GM20000 (cell line): ENCODE measurements around the gene ATP13A4.

Experiments used
- DNase-seq: peaks from one replicate; pipeline ENCODE4 v3.0.0; 2012; ENCODE audit warnings: low spot score
- CTCF ChIP-seq: IDR thresholded peaks from 2 replicates; pipeline ENCODE4 v1.5.1; 2012; ENCODE audit warnings: mild to moderate bottlenecking, control low read depth; ENCODE audit errors: extremely low read depth, missing control alignments

Gene ATP13A4

GRCh38 chr3:193590088-193590856 lies 35.6 kb upstream of the ATP13A4 start:
- no peak for TF ChIP-seq CTCF
- DNase-seq, result no peak

- no peak for TF ChIP-seq CTCF
Observed at GRCh38 chr3:193589616-193590015, 34.9 kb upstream of the ATP13A4 start.

GRCh38 chr3:193589129-193589528 lies 34.4 kb upstream of the ATP13A4 start:
- DNase-seq, result no peak
- TF ChIP-seq CTCF, result no peak

More at GRCh38 chr3:193589616-193590015, 34.9 kb upstream of the ATP13A4 start:
- no peak for DNase-seq

- no peak for TF ChIP-seq CTCF
- no peak for DNase-seq
Observed at GRCh38 chr3:193586526-193586925, 31.8 kb upstream of the ATP13A4 start.

GRCh38 chr3:193585530-193585929 lies 30.8 kb upstream of the ATP13A4 start:
- no peak for DNase-seq
- TF ChIP-seq CTCF, result no peak

- no peak for TF ChIP-seq CTCF
Observed at GRCh38 chr3:193574488-193575070, 19.9 kb upstream of the ATP13A4 start.

GRCh38 chr3:193573403-193574191 lies 18.9 kb upstream of the ATP13A4 start:
- no peak for DNase-seq
- TF ChIP-seq CTCF, result no peak

More at GRCh38 chr3:193574488-193575070, 19.9 kb upstream of the ATP13A4 start:
- no peak for DNase-seq
